ENCODE data around the gene WFDC5.

- TF ChIP-seq YY1 (IDR thresholded peaks at IDR 0.05; ENCODE audit: low read depth) (no peak), CEBPB (IDR thresholded peaks at IDR 0.05) (no peak), ZBTB7A (IDR thresholded peaks at IDR 0.05; ENCODE audit: low read depth) (no peak), EP300 (IDR thresholded peaks at IDR 0.05; ENCODE audit: borderline replicate concordance) (no peak), REST (IDR thresholded peaks at IDR 0.05; ENCODE audit: low read depth) (no peak)
Measured at GRCh38 chr20:45121388-45121787, 6.4 kb upstream of the WFDC5 start.

All from Ishikawa (cell line).